WTC11 (cell line): ENCODE results near the gene ATG14. TPM values are rescaled to one million over a fixed set of nuclear protein-coding genes. Genes with fewer than 3 reads are reported as not detected.

Experiments
- ATAC-seq: fragments of 200-7000 bp; cut with Tn5 transposase; 2 replicates; pipeline ENCODE4 v1.10.0; 2021; ENCODE audit warnings: mild to moderate bottlenecking, moderate library complexity
- CTCF ChIA-PET: fragments of 300-600 bp; sonication (Branson Sonifier 250); formaldehyde crosslinking; loops from one replicate; lab custom pipeline; 2021; ENCODE audit warnings: antibody characterized with exemption; lab: Charles Lee
- POLR2A ChIA-PET: fragments of 350-600 bp; sonication (Branson Sonifier 250); formaldehyde crosslinking; loops from one replicate; lab custom pipeline; 2021; ENCODE audit warnings: antibody characterized with exemption; lab: Charles Lee
- DNase-seq: peaks from one replicate; pipeline ENCODE4 v3.0.0; 2021; ENCODE audit warnings: low spot score
- H3K27ac Mint-ChIP-seq: 2 replicates; pipeline ENCODE4 v1.8.0; 2021; ENCODE audit warnings: mixed read lengths
- H3K27me3 Mint-ChIP-seq: 2 replicates; pipeline ENCODE4 v1.8.0; 2021; ENCODE audit warnings: low read depth, mild to moderate bottlenecking, moderate library complexity, mixed read lengths
- H3K36me3 Mint-ChIP-seq: 2 replicates; pipeline ENCODE4 v1.8.0; 2021; ENCODE audit warnings: mixed read lengths
- H3K4me1 Mint-ChIP-seq: 2 replicates; pipeline ENCODE4 v1.8.0; 2022; ENCODE audit warnings: mixed read lengths
- H3K4me3 Mint-ChIP-seq: 2 replicates; pipeline ENCODE4 v1.8.0; 2021; ENCODE audit warnings: mild to moderate bottlenecking, moderate library complexity, mixed read lengths
- H3K9me3 Mint-ChIP-seq: 2 replicates; pipeline ENCODE4 v1.8.0; 2021; ENCODE audit warnings: mixed read lengths
- ARID4B ChIP-seq: sonication (generic); formaldehyde crosslinking; IDR thresholded peaks from 2 replicates; pipeline ENCODE4 v1.8.0; 2023; ENCODE audit warnings: missing genetic modification reagents, mild to moderate bottlenecking, borderline replicate concordance
- ATF3 ChIP-seq: sonication (generic); formaldehyde crosslinking; conservative IDR thresholded peaks from 2 replicates; pipeline ENCODE4 v1.8.1; 2022; ENCODE audit warnings: mild to moderate bottlenecking, missing genetic modification reagents
- CREB1 ChIP-seq: sonication (generic); formaldehyde crosslinking; IDR thresholded peaks from 2 replicates; pipeline ENCODE4 v1.8.0; 2023; ENCODE audit warnings: mild to moderate bottlenecking, missing genetic modification reagents
- E2F1 ChIP-seq: sonication (generic); formaldehyde crosslinking; IDR thresholded peaks from 2 replicates; pipeline ENCODE4 v1.8.0; 2022; ENCODE audit warnings: mild to moderate bottlenecking, missing genetic modification reagents
- GABPB1 ChIP-seq: sonication (generic); formaldehyde crosslinking; IDR thresholded peaks from 2 replicates; pipeline ENCODE4 v1.8.1; 2023; ENCODE audit warnings: mild to moderate bottlenecking, missing genetic modification reagents
- HMGA2 ChIP-seq: fragments of 250-450 bp; sonication (Bioruptor Pico); IDR thresholded peaks from 2 replicates; pipeline ENCODE4 v1.4.0; 2021; ENCODE audit warnings: mild to moderate bottlenecking, moderate library complexity
- IRF1 ChIP-seq: sonication (generic); formaldehyde crosslinking; IDR thresholded peaks from 2 replicates; pipeline ENCODE4 v1.8.0; 2023; ENCODE audit warnings: missing genetic modification reagents
- KAT7 ChIP-seq: sonication (generic); formaldehyde crosslinking; IDR thresholded peaks from 2 replicates; pipeline ENCODE4 v1.8.1; 2023; ENCODE audit warnings: missing genetic modification reagents, mild to moderate bottlenecking, borderline replicate concordance
- MYBL2 ChIP-seq: sonication (generic); formaldehyde crosslinking; IDR thresholded peaks from 2 replicates; pipeline ENCODE4 v1.8.1; 2023; ENCODE audit warnings: mild to moderate bottlenecking, moderate library complexity, missing genetic modification reagents
- NFE2L1 ChIP-seq: sonication (generic); formaldehyde crosslinking; IDR thresholded peaks from 2 replicates; pipeline ENCODE4 v1.8.1; 2023; ENCODE audit warnings: missing genetic modification reagents
- NR2C2 ChIP-seq: sonication (generic); formaldehyde crosslinking; IDR thresholded peaks from 2 replicates; pipeline ENCODE4 v1.8.0; 2022; ENCODE audit warnings: mild to moderate bottlenecking, missing genetic modification reagents
- PRRX2 ChIP-seq: fragments of 250-450 bp; sonication (Bioruptor Pico); IDR thresholded peaks from 2 replicates; pipeline ENCODE4 v1.8.0; 2021; ENCODE audit warnings: mild to moderate bottlenecking
- SOX15 ChIP-seq: fragments of 250-450 bp; sonication (Bioruptor Pico); IDR thresholded peaks from 2 replicates; pipeline ENCODE4 v1.9.0; 2021; ENCODE audit warnings: mild to moderate bottlenecking
- SP1 ChIP-seq: sonication (generic); formaldehyde crosslinking; conservative IDR thresholded peaks from 2 replicates; pipeline ENCODE4 v1.8.1; 2022; ENCODE audit warnings: missing genetic modification reagents
- ZNF396 ChIP-seq: fragments of 250-450 bp; sonication (Bioruptor Pico); IDR thresholded peaks from 2 replicates; pipeline ENCODE4 v1.8.0; 2021; ENCODE audit warnings: mild to moderate bottlenecking, moderate library complexity, borderline replicate concordance
- total RNA-seq: library from RNA; stranded (reverse); gene quantifications from 3 replicates; pipeline ENCODE4 v1.2.3, GENCODE V29; 2021
- TF ChIP-seq, protein P1 (sequence below): fragments of 250-450 bp; sonication (Bioruptor Pico); conservative IDR thresholded peaks from 2 replicates; pipeline ENCODE4 v1.9.0; 2021; ENCODE audit warnings: mild to moderate bottlenecking
- TF ChIP-seq, protein P2 (sequence below): sonication (generic); formaldehyde crosslinking; IDR thresholded peaks from 2 replicates; pipeline ENCODE4 v1.8.1; 2022; ENCODE audit warnings: low read depth, missing genetic modification reagents, borderline replicate concordance
- TF ChIP-seq, protein P3 (sequence below): fragments of 250-450 bp; sonication (Bioruptor Pico); IDR thresholded peaks from 2 replicates; pipeline ENCODE4 v1.9.0; 2021; ENCODE audit warnings: mild to moderate bottlenecking, borderline replicate concordance
- TF ChIP-seq, protein P4 (sequence below): fragments of 200-600 bp; IDR thresholded peaks from 2 replicates; pipeline ENCODE4 v1.8.0; 2022; ENCODE audit warnings: antibody characterized with exemption

ATG14 gene
- total RNA-seq, 1 experiment from 2014 or later = 10.4 TPM

GRCh38 chr14:55451398-55451797, 39.8 kb upstream of the ATG14 start:
- POLR2A ChIA-PET = interaction anchor here (0.6 kb wide), 1 partner anchor 101 kb away, joined by 3 read pairs; no protein-coding TSS in a partner anchor
- Mint-ChIP-seq H3K4me1 (peaks cover 20% of the 10 kb centered on the region), H3K27me3 (peaks cover 3% of the 10 kb centered on the region; the same call in 1 of the 2 replicates), H3K9me3 (no peaks in the 10 kb centered on the region), H3K36me3 (no peaks in the 10 kb centered on the region), H3K4me3 (no peak overlapping the region), H3K27ac (no peak overlapping the region)
- TF ChIP-seq, protein P1, sequence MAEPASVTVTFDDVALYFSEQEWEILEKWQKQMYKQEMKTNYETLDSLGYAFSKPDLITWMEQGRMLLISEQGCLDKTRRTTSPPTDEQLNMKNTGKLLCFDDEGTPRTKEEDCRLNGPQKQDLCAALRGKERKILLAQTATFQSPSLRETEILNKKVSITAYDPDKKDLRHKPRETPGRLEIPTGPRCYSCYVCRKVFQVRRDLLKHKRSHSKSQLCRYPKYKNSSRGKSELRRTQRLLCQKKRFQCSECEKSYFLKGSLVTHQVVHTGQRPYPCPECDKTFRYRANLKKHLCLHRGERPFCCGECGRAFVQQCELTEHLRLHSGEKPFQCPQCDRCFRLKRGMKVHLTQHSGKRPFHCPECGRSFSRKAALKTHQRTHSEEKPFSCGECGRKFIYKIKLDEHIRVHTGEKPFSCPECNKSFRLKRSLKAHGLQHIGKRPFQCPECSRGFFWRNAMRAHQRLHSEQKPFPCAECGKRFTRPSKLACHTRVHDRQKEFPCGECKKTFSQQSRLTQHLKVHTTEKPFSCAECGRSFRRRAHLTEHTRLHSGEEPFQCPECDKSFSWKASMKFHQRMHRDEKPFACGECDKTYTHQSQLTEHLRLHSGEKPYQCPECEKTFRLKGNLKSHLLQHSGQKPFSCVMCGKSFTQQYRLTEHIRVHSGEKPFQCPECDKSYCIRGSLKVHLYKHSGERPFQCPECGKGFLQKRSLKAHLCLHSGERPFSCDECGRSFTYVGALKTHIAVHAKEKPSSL (CRISPR knock-in tag) = no peak
- TF ChIP-seq KAT7 (no peak), E2F1 (CRISPR knock-in tag) (no peak), SOX15 (CRISPR knock-in tag) (no peak), NFE2L1 (no peak), SP1 (no peak), HMGA2 (CRISPR knock-in tag) (no peak), NR2C2 (no peak), CREB1 (CRISPR knock-in tag) (no peak), ATF3 (CRISPR knock-in tag) (no peak), ARID4B (CRISPR knock-in tag) (no peak), PRRX2 (CRISPR knock-in tag) (no peak), ZNF396 (CRISPR knock-in tag) (no peak), IRF1 (CRISPR knock-in tag) (no peak), MYBL2 (CRISPR knock-in tag) (no peak), GABPB1 (no peak)
- TF ChIP-seq, protein P2, sequence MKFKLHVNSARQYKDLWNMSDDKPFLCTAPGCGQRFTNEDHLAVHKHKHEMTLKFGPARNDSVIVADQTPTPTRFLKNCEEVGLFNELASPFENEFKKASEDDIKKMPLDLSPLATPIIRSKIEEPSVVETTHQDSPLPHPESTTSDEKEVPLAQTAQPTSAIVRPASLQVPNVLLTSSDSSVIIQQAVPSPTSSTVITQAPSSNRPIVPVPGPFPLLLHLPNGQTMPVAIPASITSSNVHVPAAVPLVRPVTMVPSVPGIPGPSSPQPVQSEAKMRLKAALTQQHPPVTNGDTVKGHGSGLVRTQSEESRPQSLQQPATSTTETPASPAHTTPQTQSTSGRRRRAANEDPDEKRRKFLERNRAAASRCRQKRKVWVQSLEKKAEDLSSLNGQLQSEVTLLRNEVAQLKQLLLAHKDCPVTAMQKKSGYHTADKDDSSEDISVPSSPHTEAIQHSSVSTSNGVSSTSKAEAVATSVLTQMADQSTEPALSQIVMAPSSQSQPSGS (CRISPR knock-in tag) = no peak
- TF ChIP-seq, protein P3, sequence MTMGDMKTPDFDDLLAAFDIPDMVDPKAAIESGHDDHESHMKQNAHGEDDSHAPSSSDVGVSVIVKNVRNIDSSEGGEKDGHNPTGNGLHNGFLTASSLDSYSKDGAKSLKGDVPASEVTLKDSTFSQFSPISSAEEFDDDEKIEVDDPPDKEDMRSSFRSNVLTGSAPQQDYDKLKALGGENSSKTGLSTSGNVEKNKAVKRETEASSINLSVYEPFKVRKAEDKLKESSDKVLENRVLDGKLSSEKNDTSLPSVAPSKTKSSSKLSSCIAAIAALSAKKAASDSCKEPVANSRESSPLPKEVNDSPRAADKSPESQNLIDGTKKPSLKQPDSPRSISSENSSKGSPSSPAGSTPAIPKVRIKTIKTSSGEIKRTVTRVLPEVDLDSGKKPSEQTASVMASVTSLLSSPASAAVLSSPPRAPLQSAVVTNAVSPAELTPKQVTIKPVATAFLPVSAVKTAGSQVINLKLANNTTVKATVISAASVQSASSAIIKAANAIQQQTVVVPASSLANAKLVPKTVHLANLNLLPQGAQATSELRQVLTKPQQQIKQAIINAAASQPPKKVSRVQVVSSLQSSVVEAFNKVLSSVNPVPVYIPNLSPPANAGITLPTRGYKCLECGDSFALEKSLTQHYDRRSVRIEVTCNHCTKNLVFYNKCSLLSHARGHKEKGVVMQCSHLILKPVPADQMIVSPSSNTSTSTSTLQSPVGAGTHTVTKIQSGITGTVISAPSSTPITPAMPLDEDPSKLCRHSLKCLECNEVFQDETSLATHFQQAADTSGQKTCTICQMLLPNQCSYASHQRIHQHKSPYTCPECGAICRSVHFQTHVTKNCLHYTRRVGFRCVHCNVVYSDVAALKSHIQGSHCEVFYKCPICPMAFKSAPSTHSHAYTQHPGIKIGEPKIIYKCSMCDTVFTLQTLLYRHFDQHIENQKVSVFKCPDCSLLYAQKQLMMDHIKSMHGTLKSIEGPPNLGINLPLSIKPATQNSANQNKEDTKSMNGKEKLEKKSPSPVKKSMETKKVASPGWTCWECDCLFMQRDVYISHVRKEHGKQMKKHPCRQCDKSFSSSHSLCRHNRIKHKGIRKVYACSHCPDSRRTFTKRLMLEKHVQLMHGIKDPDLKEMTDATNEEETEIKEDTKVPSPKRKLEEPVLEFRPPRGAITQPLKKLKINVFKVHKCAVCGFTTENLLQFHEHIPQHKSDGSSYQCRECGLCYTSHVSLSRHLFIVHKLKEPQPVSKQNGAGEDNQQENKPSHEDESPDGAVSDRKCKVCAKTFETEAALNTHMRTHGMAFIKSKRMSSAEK (CRISPR knock-in tag) = no peak
- TF ChIP-seq, protein P4, sequence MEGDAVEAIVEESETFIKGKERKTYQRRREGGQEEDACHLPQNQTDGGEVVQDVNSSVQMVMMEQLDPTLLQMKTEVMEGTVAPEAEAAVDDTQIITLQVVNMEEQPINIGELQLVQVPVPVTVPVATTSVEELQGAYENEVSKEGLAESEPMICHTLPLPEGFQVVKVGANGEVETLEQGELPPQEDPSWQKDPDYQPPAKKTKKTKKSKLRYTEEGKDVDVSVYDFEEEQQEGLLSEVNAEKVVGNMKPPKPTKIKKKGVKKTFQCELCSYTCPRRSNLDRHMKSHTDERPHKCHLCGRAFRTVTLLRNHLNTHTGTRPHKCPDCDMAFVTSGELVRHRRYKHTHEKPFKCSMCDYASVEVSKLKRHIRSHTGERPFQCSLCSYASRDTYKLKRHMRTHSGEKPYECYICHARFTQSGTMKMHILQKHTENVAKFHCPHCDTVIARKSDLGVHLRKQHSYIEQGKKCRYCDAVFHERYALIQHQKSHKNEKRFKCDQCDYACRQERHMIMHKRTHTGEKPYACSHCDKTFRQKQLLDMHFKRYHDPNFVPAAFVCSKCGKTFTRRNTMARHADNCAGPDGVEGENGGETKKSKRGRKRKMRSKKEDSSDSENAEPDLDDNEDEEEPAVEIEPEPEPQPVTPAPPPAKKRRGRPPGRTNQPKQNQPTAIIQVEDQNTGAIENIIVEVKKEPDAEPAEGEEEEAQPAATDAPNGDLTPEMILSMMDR = no peak
- DNase-seq (no peak), ATAC-seq (no peak)
- CTCF ChIA-PET = no interaction called here
